Gastrocnemius medialis (tissue), 4 donors: ENCODE measurements around the gene RPEL1.
"Not testable (repeated sequence)": the region's sequence is repeated elsewhere in the genome, so short reads cannot be mapped to it uniquely, and the experiment has no call there.

Source experiments
- CTCF ChIP-seq, 5 experiments: fragments of 450-650 bp in 3 of 5; fragments of 200-600 bp in 2 of 5; sonication (generic) in 2 of 5; IDR thresholded peaks in 4 of 5; conservative IDR thresholded peaks in 1 of 5; 1 replicate in 4 of 5; 2 replicates in 1 of 5; pipeline ENCODE4 v1.5.1; 2016 to 2019; ENCODE audit warnings: antibody characterized with exemption in 5 of 5, mild to moderate bottlenecking in 3 of 5, moderate library complexity in 3 of 5
- POLR2A ChIP-seq, 2 donors: fragments of 450-650 bp; IDR thresholded peaks; one replicate each; pipeline ENCODE4 v1.6.1; 2017; ENCODE audit warnings: antibody characterized with exemption in 2 of 2, mild to moderate bottlenecking in 2 of 2, moderate library complexity in 2 of 2

GRCh38 chr10:103245587-103245986 is at the start of gene RPEL1:
- not testable (repeated sequence) for TF ChIP-seq POLR2A (IDR thresholded peaks at IDR 0.05); CTCF (IDR thresholded peaks at IDR 0.05 in 4 of 5, conservative IDR thresholded peaks at IDR 0.05 in 1 of 5)
